ENCODE results near the gene C1QTNF3. TPM values are rescaled to one million over a fixed set of nuclear protein-coding genes. Genes with fewer than 3 reads are reported as not detected.

Gene C1QTNF3
- total and polyA plus RNA-seq, 2 experiments from 2014 or later, result 1.7 to 2.0 TPM

- no peak for TF ChIP-seq REST (IDR thresholded peaks at IDR 0.05; ENCODE audit: unreplicated experiment)
- TF ChIP-seq ZNF462 (CRISPR knock-in tag; IDR thresholded peaks at IDR 0.05), result no peak
- TF ChIP-seq EZH2 (IDR thresholded peaks at IDR 0.05; ENCODE audit: low read depth, unreplicated experiment), result no peak
Measured at GRCh38 chr5:34041247-34041972, 1.6 kb downstream of the C1QTNF3 start (continued).

GRCh38 chr5:34040472-34040871, 2.5 kb downstream of the C1QTNF3 start:
- peaks cover 4% of the 10 kb centered on the region for H3K36me3 Mint-ChIP-seq (ENCODE audit: low read depth)
- H3K36me3 ChIP-seq (ENCODE audit: insufficient read depth), result no peaks in the 10 kb centered on the region
- no peak for DNase-seq (ENCODE audit: low spot score)
- H3K9me2 ChIP-seq (ENCODE audit: insufficient read depth), result peaks cover 17% of the 10 kb centered on the region; the same call in 1 of the 2 replicates
- no peak for ATAC-seq
- H2AFZ ChIP-seq, result no peak overlapping the region
- no peak overlapping the region for H3K4me3 ChIP-seq
- no peaks in the 10 kb centered on the region for H3K9me3 Mint-ChIP-seq
- H3K27me3 Mint-ChIP-seq (ENCODE audit: insufficient read depth, low read depth, poor library complexity), result peaks cover 2% of the 10 kb centered on the region
- no peaks in the 10 kb centered on the region for H4K20me1 ChIP-seq (replicated peaks; ENCODE audit: insufficient read depth)
- no peaks in the 10 kb centered on the region; the same call in 1 of the 2 replicates for H3K4me1 ChIP-seq (ENCODE audit: insufficient read depth)
- no peak overlapping the region for H3K27ac Mint-ChIP-seq
- H3K27me3 ChIP-seq (ENCODE audit: insufficient read depth), result no peaks in the 10 kb centered on the region
- H3K4me2 ChIP-seq, result no peak overlapping the region
- no peaks in the 10 kb centered on the region for H3F3A ChIP-seq (replicated peaks; ENCODE audit: low read depth)
- H3K4me1 Mint-ChIP-seq, result peaks cover 13% of the 10 kb centered on the region
- H3K27ac ChIP-seq (ENCODE audit: low read depth), result no peak overlapping the region
- H3K79me2 ChIP-seq (replicated peaks; ENCODE audit: insufficient read depth), result no peaks in the 10 kb centered on the region
- no peak overlapping the region for H3K4me3 Mint-ChIP-seq
- TF ChIP-seq ZNF114 (CRISPR knock-in tag; IDR thresholded peaks at IDR 0.05) (no peak), STAT1 (IDR thresholded peaks at IDR 0.05; ENCODE audit: unreplicated experiment) (no peak), CREB1 (CRISPR knock-in tag; IDR thresholded peaks at IDR 0.05; ENCODE audit: low read depth) (no peak), NANOG (IDR thresholded peaks at IDR 0.05; ENCODE audit: borderline replicate concordance) (no peak), POLR2AphosphoS5 (IDR thresholded peaks at IDR 0.05; ENCODE audit: low read depth) (no peak)

Data from GM23338 (cell line).